HUES48 (cell line): ENCODE data around the gene CPSF4.

Source experiments
- H3K27ac ChIP-seq: one replicate; pipeline ENCODE4 v1.7.0; 2013; ENCODE audit warnings: low read depth, low read length, inconsistent platforms
- H3K27me3 ChIP-seq: 2 replicates; pipeline ENCODE4 v1.6.1; 2013; ENCODE audit warnings: mild to moderate bottlenecking, low read length; ENCODE audit not compliant: control insufficient read depth, insufficient read depth
- H3K36me3 ChIP-seq: 2 replicates; pipeline ENCODE4 v1.6.1; 2013; ENCODE audit warnings: low read length; ENCODE audit not compliant: control insufficient read depth, insufficient read depth
- H3K4me1 ChIP-seq: 2 replicates; pipeline ENCODE4 v1.6.1; 2013; ENCODE audit warnings: mild to moderate bottlenecking, low read length; ENCODE audit not compliant: control insufficient read depth, insufficient read depth
- H3K4me3 ChIP-seq: 2 replicates; pipeline ENCODE4 v1.5.1; 2013; ENCODE audit warnings: mild to moderate bottlenecking, low read depth, low read length
- H3K9ac ChIP-seq: 2 replicates; pipeline ENCODE4 v1.6.1; 2013; ENCODE audit warnings: mild to moderate bottlenecking, low read depth, low read length, moderate library complexity
- H3K9me3 ChIP-seq: 2 replicates; pipeline ENCODE4 v1.6.1; 2013; ENCODE audit warnings: low read length; ENCODE audit not compliant: control insufficient read depth, insufficient read depth

Gene CPSF4

GRCh38 chr7:99397297-99397983 is 41.3 kb upstream of the CPSF4 start:
- no peak overlapping the region for H3K9ac ChIP-seq
- no peak overlapping the region for H3K27ac ChIP-seq
- H3K36me3 ChIP-seq: peaks cover 83% of the 10 kb centered on the region
- no peaks in the 10 kb centered on the region for H3K27me3 ChIP-seq
- no peak overlapping the region for H3K4me3 ChIP-seq
- H3K4me1 ChIP-seq: peaks cover 4% of the 10 kb centered on the region; the same call in 1 of the 2 replicates
- H3K9me3 ChIP-seq: no peaks in the 10 kb centered on the region

GRCh38 chr7:99398891-99399445 is 39.8 kb upstream of the CPSF4 start:
- no peak overlapping the region for H3K27ac ChIP-seq
- no peaks in the 10 kb centered on the region for H3K9me3 ChIP-seq
- H3K4me1 ChIP-seq: no peaks in the 10 kb centered on the region
- H3K36me3 ChIP-seq: peaks cover 96% of the 10 kb centered on the region
- no peaks in the 10 kb centered on the region for H3K27me3 ChIP-seq
- H3K4me3 ChIP-seq: no peak overlapping the region
- no peak overlapping the region for H3K9ac ChIP-seq

GRCh38 chr7:99399597-99399996 is 39.1 kb upstream of the CPSF4 start:
- Histone ChIP-seq H3K4me3 (no peak overlapping the region), H3K4me1 (no peaks in the 10 kb centered on the region), H3K36me3 (peaks cover 96% of the 10 kb centered on the region), H3K27ac (no peak overlapping the region), H3K27me3 (no peaks in the 10 kb centered on the region), H3K9me3 (no peaks in the 10 kb centered on the region), H3K9ac (no peak overlapping the region)

GRCh38 chr7:99402854-99403253 is 35.9 kb upstream of the CPSF4 start:
- no peak overlapping the region for H3K4me3 ChIP-seq
- H3K9me3 ChIP-seq: no peaks in the 10 kb centered on the region
- H3K9ac ChIP-seq: no peak overlapping the region
- peaks cover 5% of the 10 kb centered on the region; the same call in 1 of the 2 replicates for H3K4me1 ChIP-seq
- no peak overlapping the region for H3K27ac ChIP-seq
- H3K27me3 ChIP-seq: no peaks in the 10 kb centered on the region
- peaks cover 72% of the 10 kb centered on the region for H3K36me3 ChIP-seq

- Histone ChIP-seq H3K4me1 (peaks cover 5% of the 10 kb centered on the region; the same call in 1 of the 2 replicates), H3K9ac (no peak overlapping the region), H3K27ac (no peak overlapping the region), H3K4me3 (no peak overlapping the region), H3K9me3 (no peaks in the 10 kb centered on the region), H3K36me3 (peaks cover 63% of the 10 kb centered on the region), H3K27me3 (no peaks in the 10 kb centered on the region)
Observed at GRCh38 chr7:99403764-99404163, 35.0 kb upstream of the CPSF4 start.

- Histone ChIP-seq H3K27ac (no peak overlapping the region), H3K9me3 (no peaks in the 10 kb centered on the region), H3K27me3 (no peaks in the 10 kb centered on the region), H3K36me3 (peaks cover 56% of the 10 kb centered on the region), H3K4me3 (no peak overlapping the region), H3K9ac (no peak overlapping the region), H3K4me1 (peaks cover 5% of the 10 kb centered on the region; the same call in 1 of the 2 replicates)
Observed at GRCh38 chr7:99404235-99404976, 34.3 kb upstream of the CPSF4 start.

- peaks cover 52% of the 10 kb centered on the region for H3K36me3 ChIP-seq
Observed at GRCh38 chr7:99404977-99405320, 33.8 kb upstream of the CPSF4 start.

GRCh38 chr7:99406557-99406956 is 32.2 kb upstream of the CPSF4 start:
- no peaks in the 10 kb centered on the region for H3K27me3 ChIP-seq
- H3K36me3 ChIP-seq: peaks cover 52% of the 10 kb centered on the region
- no peak overlapping the region; the same call in 1 of the 2 replicates for H3K9ac ChIP-seq
- peak overlapping the region; percentile 77 for H3K4me3 ChIP-seq
- peaks cover 9% of the 10 kb centered on the region; the same call in 1 of the 2 replicates for H3K4me1 ChIP-seq
- peak overlapping the region; percentile 11 for H3K27ac ChIP-seq
- no peaks in the 10 kb centered on the region for H3K9me3 ChIP-seq

More at GRCh38 chr7:99404977-99405320, 33.8 kb upstream of the CPSF4 start:
- H3K4me1 ChIP-seq: peaks cover 7% of the 10 kb centered on the region; the same call in 1 of the 2 replicates
- no peak overlapping the region for H3K27ac ChIP-seq
- H3K9me3 ChIP-seq: no peaks in the 10 kb centered on the region
- no peak overlapping the region for H3K9ac ChIP-seq
- no peaks in the 10 kb centered on the region for H3K27me3 ChIP-seq
- no peak overlapping the region for H3K4me3 ChIP-seq

GRCh38 chr7:99407872-99408378 is 30.8 kb upstream of the CPSF4 start:
- peak overlapping the region; percentile 100 for H3K27ac ChIP-seq
- H3K9me3 ChIP-seq: no peaks in the 10 kb centered on the region
- H3K27me3 ChIP-seq: no peaks in the 10 kb centered on the region
- H3K36me3 ChIP-seq: peaks cover 52% of the 10 kb centered on the region
- peaks cover 9% of the 10 kb centered on the region; the same call in 1 of the 2 replicates for H3K4me1 ChIP-seq
- H3K9ac ChIP-seq: peak overlapping the region; percentile 100
- peak overlapping the region; percentile 77 for H3K4me3 ChIP-seq

- Histone ChIP-seq H3K27ac (peak within 1 kb of the TSS; percentile 100), H3K36me3 (peaks cover 52% of the 10 kb centered on the region)
Observed at GRCh38 chr7:99408379-99409191, 30.2 kb upstream of the CPSF4 start, which contains the start of the genes BUD31 and PDAP1. BUD31 (plus strand) TSS chr7:99408969; CDS start chr7:99411093, 2,124 bp downstream. PDAP1 (minus strand) TSS chr7:99408597; CDS start chr7:99408548, 49 bp downstream.

More at GRCh38 chr7:99408379-99409191, 30.2 kb upstream of the CPSF4 start, which contains the start of the genes BUD31 and PDAP1:
- Histone ChIP-seq H3K9me3 (no peaks in the 10 kb centered on the region), H3K4me3 (peak within 1 kb of the TSS; percentile 77), H3K27me3 (no peaks in the 10 kb centered on the region), H3K9ac (peak within 1 kb of the TSS; percentile 100), H3K4me1 (peaks cover 9% of the 10 kb centered on the region; the same call in 1 of the 2 replicates)
